Stimulated activated CD8-positive, alpha-beta memory T cell treated with anti-CD3 and anti-CD28 coated beads, Interleukin-4, amount 100 ng/mL, for 1 hour (primary cell): ENCODE measurements around the gene EGFL8.
"Not testable (repeated sequence)": the region's sequence is repeated elsewhere in the genome, so short reads cannot be mapped to it uniquely, and the experiment has no call there.

Experiments used
- DNase-seq, 2 donors: peaks; one replicate each; pipeline ENCODE4 v3.0.0-alpha.2; 2020; ENCODE audit warnings: low read depth in 2 of 2, low spot score in 1 of 2

The EGFL8 gene

DNA sequence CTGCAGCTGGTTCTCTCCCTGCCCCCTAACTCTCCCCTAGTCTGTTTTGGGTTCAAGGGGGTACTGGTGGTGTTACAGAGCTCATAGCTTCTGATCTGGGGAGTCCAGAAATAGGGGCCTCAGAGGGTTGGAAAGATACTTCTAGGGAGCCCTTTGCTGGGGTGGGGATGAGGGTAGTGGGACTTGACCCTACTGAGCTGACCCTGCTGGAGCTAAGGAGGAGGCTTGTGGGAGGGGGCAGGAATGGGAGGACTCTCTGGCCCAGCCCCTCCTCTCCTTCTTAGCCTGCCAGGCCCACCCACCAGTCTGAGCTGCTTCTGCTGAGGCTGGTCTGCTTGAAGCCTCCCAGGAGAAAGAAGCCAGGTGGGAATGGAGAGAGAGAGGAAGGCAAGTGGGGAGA lies at the start of gene EGFL8:
EGFL8 (plus strand) TSS at position 301 of the 400 bp plus-strand sequence. CDS start 1,571 bp downstream, outside the sequence.
- DNase-seq, result no peak

DNA sequence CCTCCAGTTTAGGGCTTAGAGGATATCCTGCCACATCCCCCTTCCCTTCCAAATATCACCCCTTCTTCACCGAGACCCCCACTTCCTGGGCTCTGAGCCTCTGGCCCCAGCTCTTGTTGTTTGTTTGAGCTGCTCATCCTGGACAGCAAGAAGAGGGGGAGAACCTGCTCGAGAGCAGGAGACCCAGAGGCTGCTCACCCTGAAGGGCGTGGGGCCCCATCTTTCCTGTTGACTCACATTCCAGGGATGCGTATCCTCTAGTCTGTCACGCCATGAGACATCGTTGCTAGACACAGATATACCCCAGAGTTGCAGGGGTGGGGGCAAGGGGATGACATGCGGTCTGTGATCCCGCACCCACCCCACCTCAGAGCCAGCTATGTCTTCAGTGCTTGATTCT lies 49.6 kb upstream of the EGFL8 start:
- DNase-seq, result no peak

DNA sequence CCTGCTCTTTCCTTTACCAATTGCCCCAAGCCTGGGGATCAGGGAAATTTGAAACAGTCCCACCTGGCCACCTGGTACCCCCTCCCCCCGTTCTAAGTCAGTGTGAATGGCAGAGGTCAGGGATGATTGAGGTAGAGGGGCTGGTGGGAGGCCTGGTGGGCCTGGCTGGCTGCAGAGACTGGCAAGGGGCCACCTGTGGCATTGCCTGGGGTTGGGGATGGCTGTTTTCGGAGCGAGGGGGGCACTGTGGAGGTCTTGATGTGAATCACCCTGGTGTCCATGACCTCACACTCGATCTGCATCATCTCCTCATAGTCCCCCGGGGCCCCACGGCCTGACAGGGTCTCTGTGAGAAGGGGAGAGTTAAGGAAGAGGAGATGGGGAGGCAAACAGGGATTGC lies 48.8 kb upstream of the EGFL8 start:
- DNase-seq, result no peak

GRCh38 chr6:32116674-32117073 lies 47.7 kb upstream of the EGFL8 start:
- DNase-seq, result no peak

- DNase-seq, result no peak
Measured at GRCh38 chr6:32117461-32117860, 46.9 kb upstream of the EGFL8 start.

DNA sequence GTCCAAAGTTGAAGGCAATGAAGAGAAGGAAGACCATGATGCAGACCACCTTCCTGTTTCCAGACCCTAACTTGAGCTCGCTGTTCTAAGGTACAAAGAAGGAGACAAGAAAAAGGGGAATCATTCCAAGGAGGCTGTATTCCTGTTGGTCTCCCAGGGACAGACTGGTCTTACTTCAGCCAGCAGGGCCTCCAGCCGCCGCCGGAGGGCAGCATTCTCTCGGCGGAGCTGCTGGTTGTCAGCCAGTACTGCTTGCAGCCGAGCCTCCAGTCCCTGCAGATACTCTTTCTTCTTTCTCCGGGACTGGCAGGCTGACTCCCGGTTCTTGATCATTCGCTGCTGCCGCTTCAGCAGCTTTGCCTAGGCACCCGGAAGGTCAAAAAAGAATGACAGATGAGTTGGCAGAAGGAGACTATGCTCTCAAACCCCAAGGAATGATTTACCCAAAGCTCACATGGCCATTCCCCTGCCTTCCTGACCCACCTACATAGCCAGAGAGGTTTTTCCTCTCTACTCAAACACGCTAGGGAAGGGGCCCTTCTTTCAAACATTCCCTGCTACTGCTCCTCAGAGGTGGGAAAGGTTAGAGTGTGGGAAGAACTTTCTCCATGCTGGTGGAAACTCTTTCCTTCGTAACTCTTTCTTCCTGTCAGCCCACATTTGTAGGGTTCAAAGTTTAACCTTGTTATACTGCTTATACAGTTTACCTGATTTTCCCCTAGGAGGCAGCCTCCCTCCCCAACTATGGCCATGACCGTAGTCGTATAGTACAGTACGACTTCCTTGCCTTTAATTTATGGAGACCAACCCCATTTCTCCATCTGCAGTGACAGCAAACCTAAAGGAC lies 45.4 kb upstream of the EGFL8 start:
- peak in 1 of 2 donors; percentile 41 for DNase-seq

DNA sequence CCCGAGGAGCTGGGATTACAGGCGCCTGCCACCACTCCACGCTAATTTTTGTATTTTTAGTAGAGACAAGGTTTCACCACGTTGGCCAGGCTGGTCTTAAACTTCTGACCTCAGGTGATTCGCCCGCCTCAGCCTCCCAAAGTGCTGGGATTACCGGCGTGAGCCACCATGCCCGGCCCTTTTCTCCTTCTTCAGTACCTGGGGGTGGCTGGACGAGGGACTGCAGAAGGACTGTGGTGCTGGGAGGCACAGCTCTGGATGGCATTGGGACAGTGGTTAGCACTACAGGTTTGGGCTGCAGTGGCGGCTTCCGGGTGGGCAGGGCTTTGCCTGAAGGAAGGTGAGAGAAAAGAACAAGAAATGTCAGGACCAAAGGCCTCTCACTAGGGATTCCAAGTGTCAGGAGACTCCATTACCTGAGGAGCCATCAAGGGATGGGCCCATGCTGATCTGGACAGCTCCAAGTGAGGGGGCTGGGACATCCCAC lies 43.8 kb upstream of the EGFL8 start:
- DNase-seq, result no peak

DNA sequence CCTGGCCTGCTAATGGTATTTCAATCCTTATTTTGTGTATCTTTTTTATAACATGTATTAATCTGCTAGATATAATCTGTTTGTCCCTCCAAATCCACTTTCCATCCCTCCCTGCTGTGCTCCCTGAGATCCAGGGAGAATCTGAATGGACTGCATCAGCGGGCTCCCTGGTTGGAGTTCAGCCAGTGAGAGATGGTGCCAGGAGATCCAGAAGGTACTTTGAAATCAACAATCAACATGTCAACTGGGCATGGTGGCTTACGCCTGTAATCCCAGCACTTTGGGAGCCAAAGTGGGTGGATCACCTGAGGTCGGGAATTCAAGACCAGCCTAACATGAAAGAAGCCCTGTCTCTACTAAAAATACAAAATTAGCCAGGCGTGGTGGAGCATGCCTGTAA lies 40.7 kb upstream of the EGFL8 start:
- DNase-seq, result no peak

DNA sequence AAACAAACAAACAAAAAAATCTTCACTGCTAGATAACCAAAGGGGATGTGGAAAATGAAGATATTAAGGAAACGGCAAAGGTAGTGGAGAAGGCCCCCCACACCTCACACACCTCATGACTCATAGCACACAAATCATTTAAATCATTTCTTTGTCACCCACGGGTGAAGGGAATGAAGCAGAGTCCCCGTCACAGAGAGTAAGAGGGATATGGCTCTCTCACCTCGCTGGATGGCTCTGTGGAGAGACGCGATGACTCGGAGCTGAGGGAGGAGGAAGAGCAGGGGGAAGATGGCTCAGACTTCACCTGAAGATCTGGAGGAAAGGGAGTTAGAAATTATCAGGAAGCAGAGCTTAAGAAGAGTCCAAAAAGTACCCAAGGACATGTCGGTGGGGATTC lies 37.5 kb upstream of the EGFL8 start:
- DNase-seq, result no peak

DNA sequence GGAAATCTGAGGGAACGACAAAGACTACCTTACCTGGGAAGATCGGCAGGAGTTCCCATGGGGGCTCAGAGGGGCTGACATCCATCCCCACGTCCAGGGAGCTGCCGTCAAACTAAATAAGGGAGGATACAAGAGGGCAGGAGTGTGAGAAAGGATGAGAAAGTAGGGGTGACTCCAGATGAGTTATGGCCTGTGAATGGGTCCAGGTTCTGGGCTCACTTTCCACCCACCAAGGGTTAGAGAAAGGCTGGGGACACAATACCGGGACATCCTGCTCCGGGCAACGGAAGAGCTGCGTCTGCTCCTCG lies 37.0 kb upstream of the EGFL8 start:
- no peak for DNase-seq

DNA sequence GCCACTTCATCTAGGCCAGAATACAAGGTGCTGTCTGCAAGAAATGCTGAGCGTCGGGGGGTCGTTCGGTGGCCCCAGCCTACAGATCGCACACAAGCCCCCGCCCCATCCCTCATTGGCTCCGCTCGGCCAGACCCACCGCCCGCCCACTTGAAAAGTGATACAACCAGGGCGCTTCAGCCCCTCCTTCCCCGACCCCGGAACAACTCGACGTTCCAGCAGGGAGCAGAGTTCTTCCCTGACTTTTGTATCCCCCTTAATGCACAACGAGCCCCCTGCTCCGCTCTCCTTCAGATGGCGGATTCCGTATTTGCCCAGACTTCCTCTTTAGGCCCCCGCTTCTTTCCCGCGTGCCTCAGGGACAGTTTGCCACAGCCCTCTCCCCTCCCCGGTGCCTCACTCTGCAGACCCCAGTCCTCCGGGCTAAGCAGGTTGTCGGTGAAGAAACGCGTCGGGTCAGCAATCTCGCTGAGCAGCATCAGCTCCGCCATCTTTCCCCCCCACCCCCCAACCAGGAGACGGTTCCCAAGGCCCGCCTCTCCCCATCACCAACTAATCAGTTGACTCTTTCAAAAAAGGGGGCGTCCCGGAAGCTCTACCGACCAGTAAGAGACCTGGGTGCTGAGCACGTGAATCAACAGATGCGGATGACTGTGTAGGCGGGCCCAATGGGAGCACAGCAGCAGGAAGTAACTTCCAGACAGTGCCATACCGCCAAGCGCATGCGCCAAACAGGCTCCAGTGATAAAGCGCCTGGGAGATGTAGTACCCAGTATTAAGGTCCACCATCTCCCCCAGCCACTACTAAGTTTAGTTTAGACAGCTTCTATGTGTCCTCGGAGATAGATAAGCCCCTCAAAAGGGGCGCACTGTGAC lies 36.4 kb upstream of the EGFL8 start, which contains the start of gene ATF6B:
ATF6B (minus strand) TSS at position 530 of the 876 bp plus-strand sequence; CDS start at position 491, 39 bp downstream.
- peak; percentile 88 to 95 for DNase-seq

GRCh38 chr6:32128751-32129296 lies 35.6 kb upstream of the EGFL8 start:
- no peak for DNase-seq

DNA sequence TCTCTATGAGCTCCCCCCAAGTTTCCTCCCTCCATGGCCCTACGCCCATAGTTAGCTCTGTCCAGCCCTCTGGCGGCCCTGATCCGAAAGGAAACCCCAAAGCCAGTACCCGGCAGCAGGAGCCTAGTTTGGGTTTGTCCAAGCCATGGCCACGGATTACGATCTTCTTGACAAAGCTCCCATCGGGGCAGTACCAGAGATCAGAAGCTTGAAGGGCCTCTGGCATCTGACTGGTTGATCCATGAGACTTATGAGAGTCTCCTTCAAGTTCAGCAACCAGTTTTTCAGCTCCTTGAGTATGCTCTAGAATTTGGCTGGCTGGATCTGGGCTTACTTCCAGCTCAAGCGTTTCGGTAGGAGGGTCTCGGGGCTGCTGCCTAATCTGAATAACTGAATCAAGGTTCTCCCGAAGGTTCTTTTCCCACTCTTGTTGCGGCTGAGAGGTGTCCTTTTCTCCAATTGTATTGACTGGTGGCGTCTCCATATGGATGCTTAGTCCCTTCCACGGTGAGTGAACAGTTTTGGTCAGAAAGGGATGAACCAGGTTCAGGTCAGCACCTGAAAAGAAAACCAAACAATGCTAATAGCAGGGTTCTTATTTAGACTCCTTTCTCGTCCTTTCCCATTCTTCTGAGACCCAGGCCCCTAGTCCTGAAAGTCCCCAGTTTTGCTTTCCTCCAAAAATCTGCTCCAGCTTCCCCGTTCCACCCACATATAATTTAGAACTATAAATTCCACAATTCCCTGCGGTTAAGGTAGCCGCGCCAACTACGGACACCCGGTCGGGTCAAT lies 34.9 kb upstream of the EGFL8 start:
- no peak for DNase-seq

- DNase-seq, result no peak
Measured at GRCh38 chr6:32131439-32131948, 32.9 kb upstream of the EGFL8 start.

DNA sequence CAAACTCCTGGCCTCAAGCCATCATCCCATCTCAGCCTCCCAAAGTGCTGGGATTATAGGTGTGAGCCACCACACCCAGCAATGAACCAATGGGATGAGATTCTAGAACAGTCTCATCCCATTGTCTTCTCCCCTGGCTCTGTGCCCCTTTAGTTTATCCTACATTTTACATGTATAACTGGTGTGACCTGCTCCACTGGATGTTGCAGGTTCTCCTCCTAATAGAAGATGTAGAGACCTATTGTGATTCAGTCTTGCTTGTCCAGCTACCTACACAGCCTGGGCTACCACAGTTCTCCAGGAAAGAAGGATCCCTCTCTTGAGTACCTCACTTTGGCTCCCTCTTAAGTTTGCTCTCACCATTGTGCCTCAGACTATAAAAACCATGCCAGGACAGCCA lies 32.3 kb upstream of the EGFL8 start:
- DNase-seq, result no peak

- DNase-seq, result no peak
Measured at GRCh38 chr6:32133786-32134185, 30.6 kb upstream of the EGFL8 start.

GRCh38 chr6:32137454-32137853 lies 26.9 kb upstream of the EGFL8 start:
- no peak for DNase-seq

GRCh38 chr6:32139590-32139989 lies 24.8 kb upstream of the EGFL8 start:
- no peak for DNase-seq

DNA sequence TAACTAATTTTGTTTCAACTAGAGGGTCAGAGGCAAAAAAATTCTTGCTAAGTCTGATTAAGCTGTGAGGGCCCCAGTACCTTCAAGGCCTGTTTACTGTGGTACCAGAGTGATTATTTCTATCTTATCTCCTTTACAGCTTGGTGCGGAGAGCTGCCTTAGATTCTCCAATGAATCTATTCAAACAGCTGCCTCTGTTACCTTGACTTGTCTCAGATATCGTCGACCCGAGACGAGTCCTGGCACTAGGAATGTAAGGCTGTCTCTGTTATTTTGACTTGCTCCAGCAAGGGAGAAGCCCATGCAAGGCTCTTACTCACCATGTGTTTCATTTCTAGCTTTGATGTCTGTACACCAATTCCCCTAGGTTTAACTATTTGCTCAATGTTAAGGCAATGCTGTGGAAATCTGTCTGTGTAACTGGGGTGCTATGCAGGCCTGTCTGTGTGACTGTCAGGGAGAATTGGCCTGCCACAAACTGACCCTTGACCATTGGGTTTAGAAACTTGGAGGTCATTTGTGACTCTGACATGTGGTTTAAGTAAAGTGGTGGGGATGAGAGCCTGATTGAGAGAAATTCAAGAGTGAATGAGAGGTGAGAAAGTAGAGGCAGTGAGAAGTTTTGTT lies 23.9 kb upstream of the EGFL8 start:
- no peak for DNase-seq

DNA sequence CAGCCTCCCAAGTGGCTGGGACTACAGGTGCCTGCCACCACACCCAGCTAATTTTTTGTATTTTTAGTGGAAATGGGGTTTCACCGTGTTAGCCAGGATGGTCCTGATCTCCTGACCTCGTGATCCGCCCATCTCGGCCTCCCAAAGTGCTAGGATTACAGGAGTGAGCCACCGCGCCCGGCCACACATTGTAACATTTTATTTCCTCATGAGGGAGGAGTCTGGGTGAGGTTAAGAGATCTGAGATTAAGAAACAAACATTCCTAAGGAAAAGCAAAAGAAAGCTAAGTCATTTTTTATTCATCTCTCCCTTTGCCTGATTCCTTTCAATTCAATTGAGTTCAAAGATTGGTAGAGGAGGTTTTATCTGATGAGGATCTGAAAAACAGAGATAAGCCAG lies 20.2 kb upstream of the EGFL8 start:
- not testable (repeated sequence) for DNase-seq
